ENCODE measurements around the gene OR2F2.

GRCh38 chr7:143898810-143899209, 36.2 kb upstream of the OR2F2 start:
- TF ChIP-seq POLR2AphosphoS5 (IDR thresholded peaks at IDR 0.05; ENCODE audit: low read depth, low read length) (no peak), TAF1 (IDR thresholded peaks at IDR 0.05; ENCODE audit: low read depth, low read length) (no peak), SPI1 (IDR thresholded peaks at IDR 0.05; ENCODE audit: low read depth, low read length) (no peak)
